K562 (cell line): ENCODE results near the gene ENTPD8. TPM values are rescaled to one million over a fixed set of nuclear protein-coding genes. Genes with fewer than 3 reads are reported as not detected.
A peak's percentile ranks its signal among the peaks of the same experiment; 100 is the strongest.

Source experiments
- ATAC-seq: fragments of 200-7000 bp; cut with Tn5 transposase; 3 replicates; pipeline ENCODE4 v1.9.1; 2020; ENCODE audit warnings: moderate library complexity
- BruUV-seq: library from RNA; stranded (reverse); fragments of 400-500 nt; replicated peaks from 2 replicates; lab custom pipeline; 2021; lab: Mats Ljungman, UMichigan
- CTCF ChIA-PET: fragments of 300-600 bp; formaldehyde crosslinking; extraction: SDS; loops from one replicate; lab custom pipeline; 2021; ENCODE audit warnings: low intra/inter-chr PET ratio; lab: Yijun Ruan, JAX
- POLR2A ChIA-PET: fragments of 300-600, 350-650 bp; sonication (Branson Sonifier 250); formaldehyde crosslinking; extraction: SDS; loops from one replicate; lab custom pipeline; 2021; ENCODE audit warnings: antibody characterized with exemption, inconsistent platforms; lab: Yijun Ruan, JAX
- DNase-seq, 4 experiments: peaks; one replicate each; pipeline versions ENCODE4 v3.0.0 to v3.0.0-alpha.2; 2011 to 2018; ENCODE audit warnings: low spot score in 3 of 4, mixed read lengths in 3 of 4; ENCODE audit errors: extremely low read depth in 1 of 4
- FAIRE-seq: peaks from 2 replicates; lab custom pipeline; 2011; peaks lifted over from hg19 to GRCh38; lab: Jason Lieb, UNC
- H2AFZ ChIP-seq: 2 replicates; pipeline ENCODE4 v1.6.0; 2011; ENCODE audit warnings: low read depth, low read length, control low read depth, inconsistent platforms
- H3K27ac ChIP-seq: fragments of 200-600 bp; 3 replicates; pipeline ENCODE4 v1.8.0; 2011; ENCODE audit warnings: low read depth, mild to moderate bottlenecking, control low read depth, inconsistent platforms, low read length, moderate library complexity, mixed read lengths; ENCODE audit errors: extremely low read depth
- H3K27me3 ChIP-seq, 2 experiments: fragments of 300-600 bp in 1 of 2; 2 replicates in 1 of 2; 3 replicates in 1 of 2; pipeline versions ENCODE4 v1.6.0 to v1.8.0; 2011; ENCODE audit warnings: inconsistent platforms in 2 of 2, low read length in 2 of 2, mild to moderate bottlenecking in 1 of 2, mixed read lengths in 1 of 2, moderate library complexity in 1 of 2; ENCODE audit not compliant: control insufficient read depth in 2 of 2, insufficient read depth in 2 of 2
- H3K36me3 ChIP-seq: fragments of 300-600 bp; 3 replicates; pipeline ENCODE4 v1.8.0; 2011; ENCODE audit warnings: mild to moderate bottlenecking, low read length, inconsistent platforms; ENCODE audit not compliant: control insufficient read depth, insufficient read depth
- H3K4me1 ChIP-seq, 2 experiments: fragments of 200-600 bp in 1 of 2; replicated peaks in 1 of 2; 2 replicates in 1 of 2; 3 replicates in 1 of 2; pipeline versions ENCODE4 v1.5.1 to v1.8.0; 2011; ENCODE audit warnings: inconsistent platforms in 2 of 2, low read length in 2 of 2, mild to moderate bottlenecking in 1 of 2, mixed read lengths in 1 of 2, moderate library complexity in 1 of 2; ENCODE audit not compliant: control insufficient read depth in 2 of 2, insufficient read depth in 2 of 2
- H3K4me2 ChIP-seq: 2 replicates; pipeline ENCODE4 v1.6.1; 2011; ENCODE audit warnings: low read length, control low read depth, inconsistent platforms, mixed read lengths; ENCODE audit not compliant: insufficient read depth
- H3K4me3 ChIP-seq: fragments of 200-600 bp; sonication (generic), shearing (Covaris generic); 2 replicates; pipeline ENCODE4 v1.5.1; 2016; ENCODE audit warnings: control low read depth, inconsistent platforms
- H3K79me2 ChIP-seq: fragments of 200-600 bp; 3 replicates; pipeline ENCODE4 v1.8.0; 2011; ENCODE audit warnings: low read length, inconsistent platforms; ENCODE audit not compliant: control insufficient read depth, insufficient read depth
- H3K9ac ChIP-seq, 2 experiments: 2 replicates each; pipeline versions ENCODE4 v1.6.0 to v1.6.1; 2011; ENCODE audit warnings: low read depth in 2 of 2, low read length in 2 of 2, control low read depth in 1 of 2, inconsistent platforms in 1 of 2, mild to moderate bottlenecking in 1 of 2, mixed read lengths in 1 of 2; ENCODE audit not compliant: insufficient read depth in 1 of 2
- H3K9me1 ChIP-seq: one replicate; pipeline ENCODE4 v1.6.0; 2011; ENCODE audit warnings: inconsistent platforms, mild to moderate bottlenecking, low read length, moderate library complexity; ENCODE audit not compliant: control insufficient read depth, insufficient read depth
- H3K9me3 ChIP-seq: replicated peaks from 2 replicates; pipeline ENCODE4 v1.5.1; 2011; ENCODE audit warnings: low read depth, low read length, inconsistent platforms; ENCODE audit not compliant: control insufficient read depth, insufficient read depth
- H4K20me1 ChIP-seq: replicated peaks from 2 replicates; pipeline ENCODE4 v1.6.1; 2011; ENCODE audit warnings: low read length, inconsistent platforms, mixed read lengths; ENCODE audit not compliant: control insufficient read depth, insufficient read depth
- RBFOX2 ChIP-seq: fragments of 200-400 bp; formaldehyde crosslinking; IDR thresholded peaks from 2 replicates; pipeline ENCODE4 v1.6.1; 2017; ENCODE audit warnings: low read depth, mild to moderate bottlenecking, low read length, moderate library complexity
- WGBS: fragments of 100-300 bp; shearing (Covaris generic); methylation state at CpG from one replicate; pipeline ENCODE4 v1.1.6; 2016; ENCODE audit warnings: low coverage, mixed read lengths; ENCODE audit not compliant: insufficient coverage; ENCODE audit errors: missing lambda C conversion rate; 5-methylcytosine and 5-hydroxymethylcytosine counted together
- in situ Hi-C: fragments of 300-500 bp; cut with MboI; formaldehyde crosslinking; loops from 4 replicates; pipeline ENCODE4 v1.15.0; 2018; ENCODE audit warnings: inconsistent platforms, mixed read lengths
- intact Hi-C: fragments of 100-400 bp; cut with micrococcal nuclease; formaldehyde crosslinking; loops from 2 replicates; pipeline ENCODE4 v1.14.2; 2022
- polyA plus RNA-seq, 8 experiments: library from polyadenylated mRNA; depleted of rRNA in 4 of 8; stranded (reverse) in 5 of 8; unstranded in 3 of 8; fragments of >200 nt; fragmentation: Nextera tagmentation in 2 of 8; fragmentation: Illumina TruSeq in 1 of 8; extraction: Ambion mirVana in 2 of 8; extraction: Trizol in 1 of 8; gene quantifications; 2 replicates each; pipeline versions ENCODE4 v1.2.1 to v1.2.3, GENCODE V29; 2011 to 2014; ENCODE audit warnings: inconsistent platforms in 1 of 8, missing spikeins in 1 of 8
- total RNA-seq, 7 experiments: library from RNA; depleted of rRNA in 6 of 7; stranded (reverse); fragments of >200 nt in 6 of 7; fragmentation: Illumina TruSeq in 2 of 7; extraction: Trizol in 2 of 7; gene quantifications; 2 replicates each; pipeline versions ENCODE4 v1.2.1 to v1.2.3, GENCODE V29; 2011 to 2021; ENCODE audit warnings: low replicate concordance in 1 of 7
- TF ChIP-seq, protein P1 (sequence below): sonication (generic); formaldehyde crosslinking; IDR thresholded peaks from 2 replicates; pipeline ENCODE4 v1.8.0; 2023; ENCODE audit warnings: mild to moderate bottlenecking, missing genetic modification reagents

Gene ENTPD8
- total and polyA plus RNA-seq, 9 of the 15 experiments (the other 6 are each of a cell fraction or from before 2014, with no cell fraction given): 0.06 to 0.27 (median 0.19) TPM; not detected in 5

DNA sequence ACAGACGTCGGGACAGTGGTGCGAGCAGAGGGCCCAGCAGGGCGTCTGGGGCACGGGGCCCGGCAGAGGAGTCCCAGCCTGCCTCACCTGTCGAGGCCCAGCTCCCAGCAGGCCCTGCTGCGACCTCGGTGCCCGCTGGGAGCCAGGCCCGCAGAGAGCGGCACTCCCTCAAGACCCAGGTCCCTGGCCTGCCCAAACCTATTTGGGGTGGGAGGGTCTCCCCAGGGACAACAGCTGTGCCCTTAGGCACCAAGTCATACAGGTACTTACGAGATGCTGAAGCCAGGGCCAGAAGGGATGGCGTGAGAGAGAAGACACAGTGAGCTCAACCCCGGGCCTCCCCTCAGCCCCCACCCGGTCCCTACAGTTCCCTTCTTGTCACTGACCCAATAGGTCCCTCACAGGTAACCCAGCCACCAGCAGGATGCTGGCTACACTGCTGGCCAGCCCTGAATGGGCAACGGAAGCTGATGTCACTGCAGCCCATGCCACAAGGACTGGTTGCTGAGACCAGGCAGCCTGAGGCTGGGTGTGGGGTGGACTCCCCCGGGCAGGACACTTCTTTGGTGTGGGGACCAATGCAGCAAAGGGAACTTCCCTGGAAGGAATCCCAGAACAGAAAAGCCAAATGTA, 14.3 kb upstream of the ENTPD8 start:
- ChIA-PET CTCF (no interaction called here), POLR2A (interaction anchor here (0.5 to 0.7 kb wide), 2 partner anchors 25 to 154 kb away, joined by 3 read pairs; partner anchors contain the start of gene NRARP)
- ATAC-seq (no peak), DNase-seq (no peak), FAIRE-seq (no peak)
- Histone ChIP-seq H3K4me3 (no peak overlapping the region), H3K9me3 (no peaks in the 10 kb centered on the region), H3K9ac (peak overlapping the region in 1 of 2 experiments; percentile 67; a peak in 1 of 4 replicates), H3K9me1 (no peaks in the 10 kb centered on the region), H2AFZ (no peak overlapping the region), H3K27ac (no peak overlapping the region), H3K4me2 (no peak overlapping the region), H3K4me1 (peaks cover 13 to 91% of the 10 kb centered on the region in 2 experiments), H3K36me3 (peaks cover 57% of the 10 kb centered on the region; the same call in 2 of the 3 replicates), H4K20me1 (no peaks in the 10 kb centered on the region), H3K27me3 (no peaks in the 10 kb centered on the region), H3K79me2 (peaks cover 12% of the 10 kb centered on the region)
- no TSS peak for BruUV-seq
- TF ChIP-seq, protein P1, sequence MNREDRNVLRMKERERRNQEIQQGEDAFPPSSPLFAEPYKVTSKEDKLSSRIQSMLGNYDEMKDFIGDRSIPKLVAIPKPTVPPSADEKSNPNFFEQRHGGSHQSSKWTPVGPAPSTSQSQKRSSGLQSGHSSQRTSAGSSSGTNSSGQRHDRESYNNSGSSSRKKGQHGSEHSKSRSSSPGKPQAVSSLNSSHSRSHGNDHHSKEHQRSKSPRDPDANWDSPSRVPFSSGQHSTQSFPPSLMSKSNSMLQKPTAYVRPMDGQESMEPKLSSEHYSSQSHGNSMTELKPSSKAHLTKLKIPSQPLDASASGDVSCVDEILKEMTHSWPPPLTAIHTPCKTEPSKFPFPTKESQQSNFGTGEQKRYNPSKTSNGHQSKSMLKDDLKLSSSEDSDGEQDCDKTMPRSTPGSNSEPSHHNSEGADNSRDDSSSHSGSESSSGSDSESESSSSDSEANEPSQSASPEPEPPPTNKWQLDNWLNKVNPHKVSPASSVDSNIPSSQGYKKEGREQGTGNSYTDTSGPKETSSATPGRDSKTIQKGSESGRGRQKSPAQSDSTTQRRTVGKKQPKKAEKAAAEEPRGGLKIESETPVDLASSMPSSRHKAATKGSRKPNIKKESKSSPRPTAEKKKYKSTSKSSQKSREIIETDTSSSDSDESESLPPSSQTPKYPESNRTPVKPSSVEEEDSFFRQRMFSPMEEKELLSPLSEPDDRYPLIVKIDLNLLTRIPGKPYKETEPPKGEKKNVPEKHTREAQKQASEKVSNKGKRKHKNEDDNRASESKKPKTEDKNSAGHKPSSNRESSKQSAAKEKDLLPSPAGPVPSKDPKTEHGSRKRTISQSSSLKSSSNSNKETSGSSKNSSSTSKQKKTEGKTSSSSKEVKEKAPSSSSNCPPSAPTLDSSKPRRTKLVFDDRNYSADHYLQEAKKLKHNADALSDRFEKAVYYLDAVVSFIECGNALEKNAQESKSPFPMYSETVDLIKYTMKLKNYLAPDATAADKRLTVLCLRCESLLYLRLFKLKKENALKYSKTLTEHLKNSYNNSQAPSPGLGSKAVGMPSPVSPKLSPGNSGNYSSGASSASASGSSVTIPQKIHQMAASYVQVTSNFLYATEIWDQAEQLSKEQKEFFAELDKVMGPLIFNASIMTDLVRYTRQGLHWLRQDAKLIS (CRISPR knock-in tag): no peak
- TF ChIP-seq RBFOX2: peak; percentile 5; the same call in 1 of the 2 replicates
- intact Hi-C loops: no loop called here
- in situ Hi-C loops: no loop called here
- 90% methylated on average over 12 of the region's 18 CpGs for WGBS
